ENCODE measurements around the gene TIGAR. TPM values are rescaled to one million over a fixed set of nuclear protein-coding genes. Genes with fewer than 3 reads are reported as not detected.
A peak's percentile ranks its signal among the peaks of the same experiment; 100 is the strongest.

Gene TIGAR
- total and polyA plus RNA-seq, 2 donors (not counting 3 experiments of a cell fraction or from before 2014, with no cell fraction given) = 5.6 to 31.2 TPM

DNA sequence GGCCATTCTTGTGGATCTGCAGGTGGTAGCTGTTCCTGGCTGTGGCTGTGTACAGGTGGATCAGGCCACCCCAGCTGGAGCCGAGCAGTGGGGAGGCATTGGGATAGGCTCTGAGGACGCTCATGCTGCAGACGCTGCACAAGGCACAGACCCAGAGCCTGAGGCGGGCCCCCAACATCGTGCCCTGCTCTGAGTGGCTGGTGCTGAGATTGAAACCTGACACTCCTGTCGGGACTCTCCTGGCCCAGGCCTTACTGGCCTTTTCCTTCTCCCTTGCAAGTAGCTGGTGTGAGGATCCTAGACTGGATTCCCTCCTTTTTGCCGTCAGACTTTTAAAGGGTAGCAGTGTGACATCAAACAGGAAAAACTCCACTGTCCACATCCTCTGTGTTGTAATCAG lies 58.4 kb downstream of the TIGAR start, which contains the start of gene FGF23:
Gene FGF23, minus strand, starts transcription at position 308 of the 400 bp plus-strand sequence. Its CDS starts 130 bp downstream, at position 178.
- ChIA-PET POLR2A (interaction anchor here (0.6 kb wide), 1 partner anchor 20 kb away, joined by 3 read pairs; no protein-coding TSS in a partner anchor), CTCF (interaction anchor here (1.2 to 2.2 kb wide), 2 partner anchors 11 to 102 kb away, joined by 4 to 5 read pairs; no protein-coding TSS in a partner anchor)
- Histone ChIP-seq H3K9me1 (replicated peaks; ENCODE audit: control insufficient read depth, extremely low read depth, insufficient read depth, low read length) (no peaks in the 10 kb centered on the region), H3K27ac (ENCODE audit: insufficient read depth, low read depth, low read length) (no peak within 1 kb of the TSS), H3K27me3 (ENCODE audit: control insufficient read depth in 2 of 2, insufficient read depth in 2 of 2, low read length in 2 of 2) (peaks cover 1 to 5% of the 10 kb centered on the region in 2 experiments), H3K9me3 (replicated peaks; ENCODE audit: control insufficient read depth, insufficient read depth, low read length) (no peaks in the 10 kb centered on the region), H3K4me3 (replicated peaks in 1 of 3; ENCODE audit: insufficient read depth in 1 of 3, low read depth in 1 of 3, low read length in 3 of 3) (no peak within 1 kb of the TSS), H4K20me1 (replicated peaks; ENCODE audit: control insufficient read depth, extremely low read depth, insufficient read depth, low read length) (no peaks in the 10 kb centered on the region), H2AFZ (ENCODE audit: low read depth, low read length) (no peak within 1 kb of the TSS), H3K4me1 (ENCODE audit: control insufficient read depth, extremely low read depth, insufficient read depth, low read length) (no peaks in the 10 kb centered on the region), H3K79me2 (ENCODE audit: control insufficient read depth, insufficient read depth, low read length) (no peaks in the 10 kb centered on the region), H3K36me3 (ENCODE audit: control insufficient read depth in 2 of 2, extremely low read depth in 1 of 2, insufficient read depth in 2 of 2, low read length in 2 of 2) (no peaks in the 10 kb centered on the region), H3K4me2 (ENCODE audit: insufficient read depth, low read length) (no peak within 1 kb of the TSS), H3K9ac (replicated peaks; ENCODE audit: extremely low read depth, insufficient read depth, low read length) (no peak within 1 kb of the TSS)
- FAIRE-seq (no peak), DNase-seq (ENCODE audit: low read depth, low spot score) (peak; percentile 30)
- no TSS peak for BruUV-seq (replicated peaks)
- intact Hi-C loops (cut with micrococcal nuclease) = no loop called here
- no peak for TF ChIP-seq POLR2A (IDR thresholded peaks at IDR 0.05; ENCODE audit: low read depth, low read length)
- TF ChIP-seq, protein P1, sequence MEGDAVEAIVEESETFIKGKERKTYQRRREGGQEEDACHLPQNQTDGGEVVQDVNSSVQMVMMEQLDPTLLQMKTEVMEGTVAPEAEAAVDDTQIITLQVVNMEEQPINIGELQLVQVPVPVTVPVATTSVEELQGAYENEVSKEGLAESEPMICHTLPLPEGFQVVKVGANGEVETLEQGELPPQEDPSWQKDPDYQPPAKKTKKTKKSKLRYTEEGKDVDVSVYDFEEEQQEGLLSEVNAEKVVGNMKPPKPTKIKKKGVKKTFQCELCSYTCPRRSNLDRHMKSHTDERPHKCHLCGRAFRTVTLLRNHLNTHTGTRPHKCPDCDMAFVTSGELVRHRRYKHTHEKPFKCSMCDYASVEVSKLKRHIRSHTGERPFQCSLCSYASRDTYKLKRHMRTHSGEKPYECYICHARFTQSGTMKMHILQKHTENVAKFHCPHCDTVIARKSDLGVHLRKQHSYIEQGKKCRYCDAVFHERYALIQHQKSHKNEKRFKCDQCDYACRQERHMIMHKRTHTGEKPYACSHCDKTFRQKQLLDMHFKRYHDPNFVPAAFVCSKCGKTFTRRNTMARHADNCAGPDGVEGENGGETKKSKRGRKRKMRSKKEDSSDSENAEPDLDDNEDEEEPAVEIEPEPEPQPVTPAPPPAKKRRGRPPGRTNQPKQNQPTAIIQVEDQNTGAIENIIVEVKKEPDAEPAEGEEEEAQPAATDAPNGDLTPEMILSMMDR (IDR thresholded peaks at IDR 0.05; ENCODE audit: extremely low read depth in 1 of 2, insufficient read depth in 1 of 2, low read depth in 1 of 2, low read length in 2 of 2) = no peak
- no peak for TF ChIP-seq EZH2 (IDR thresholded peaks at IDR 0.05; ENCODE audit: borderline replicate concordance, low read depth, low read length, severe bottlenecking)
- TF ChIP-seq MYC (IDR thresholded peaks at IDR 0.05; ENCODE audit: low read depth, low read length) = no peak
- no peak for TF ChIP-seq GATA2 (IDR thresholded peaks at IDR 0.05; ENCODE audit: insufficient read depth, insufficient read length, low read depth, low read length)
- TF ChIP-seq FOS (IDR thresholded peaks at IDR 0.05; ENCODE audit: borderline replicate concordance, insufficient read depth, low read length) = no peak
- no peak for TF ChIP-seq POLR2AphosphoS5 (IDR thresholded peaks at IDR 0.05; ENCODE audit: insufficient read depth, low read depth, low read length)
- TF ChIP-seq, protein P2, sequence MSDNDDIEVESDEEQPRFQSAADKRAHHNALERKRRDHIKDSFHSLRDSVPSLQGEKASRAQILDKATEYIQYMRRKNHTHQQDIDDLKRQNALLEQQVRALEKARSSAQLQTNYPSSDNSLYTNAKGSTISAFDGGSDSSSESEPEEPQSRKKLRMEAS (IDR thresholded peaks at IDR 0.05; ENCODE audit: insufficient read depth, insufficient read length) = no peak
- no peak for TF ChIP-seq JUN (IDR thresholded peaks at IDR 0.05; ENCODE audit: borderline replicate concordance, insufficient read depth, insufficient read length, low read depth)
- dilution Hi-C loops (cut with MboI; ENCODE audit: extremely low pct_ligation_motif_present, low sequenced_read_pairs) = no loop called here
